HG03521 (cell line): Measurements from ENCODE around the gene C10orf105.

ENCODE experiments used
- ATAC-seq: cut with Tn5 transposase; IDR thresholded peaks from one replicate; pipeline ENCODE4 v1.9.1; 2021; ENCODE audit warnings: mild to moderate bottlenecking, moderate library complexity; ENCODE audit not compliant: unreplicated experiment

C10orf105 gene

GRCh38 chr10:71718165-71718698 is 1.3 kb downstream of the C10orf105 start:
- ATAC-seq: no peak

GRCh38 chr10:71717551-71717951 is 2.0 kb downstream of the C10orf105 start:
- ATAC-seq: no peak

DNA sequence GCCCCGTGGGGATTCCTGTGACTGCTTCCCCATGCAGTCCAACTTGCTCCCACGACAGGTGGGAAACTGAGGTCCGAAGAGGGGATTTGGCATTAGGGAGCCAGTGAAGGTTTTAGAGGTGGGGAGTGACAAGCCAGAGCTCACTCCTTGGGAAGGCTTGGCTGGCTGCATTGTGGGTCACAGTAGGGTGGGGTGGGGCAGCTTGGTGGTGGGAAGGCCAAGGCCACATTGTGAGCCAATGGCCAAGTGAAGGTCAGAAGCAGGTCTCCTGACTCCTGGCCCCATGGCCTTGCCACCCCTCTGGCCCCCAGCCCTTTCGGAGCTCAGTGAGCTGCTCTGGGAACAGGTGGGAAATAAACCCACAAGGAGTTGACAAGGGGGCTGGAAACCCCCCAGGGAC is 2.5 kb downstream of the C10orf105 start:
- ATAC-seq: no peak

DNA sequence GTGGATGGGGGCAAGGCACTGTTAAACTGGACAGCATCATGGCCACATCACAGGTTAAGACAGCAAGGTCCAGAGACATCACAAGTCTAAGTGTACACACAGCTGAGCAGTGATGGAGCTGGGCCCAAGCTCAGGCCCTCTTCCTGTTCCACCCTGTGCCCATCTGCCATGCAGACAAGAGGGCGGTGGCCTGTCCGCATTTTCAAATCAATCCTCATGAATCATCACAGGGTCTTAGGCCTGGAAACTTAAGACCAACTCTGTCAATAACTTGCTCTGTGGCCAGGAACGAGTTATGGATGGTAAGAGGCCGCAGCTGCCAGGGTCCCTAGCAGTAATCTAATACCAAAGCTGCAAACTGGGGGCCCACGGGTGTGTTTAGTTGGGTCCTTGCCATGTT is 3.2 kb downstream of the C10orf105 start:
- no peak for ATAC-seq

DNA sequence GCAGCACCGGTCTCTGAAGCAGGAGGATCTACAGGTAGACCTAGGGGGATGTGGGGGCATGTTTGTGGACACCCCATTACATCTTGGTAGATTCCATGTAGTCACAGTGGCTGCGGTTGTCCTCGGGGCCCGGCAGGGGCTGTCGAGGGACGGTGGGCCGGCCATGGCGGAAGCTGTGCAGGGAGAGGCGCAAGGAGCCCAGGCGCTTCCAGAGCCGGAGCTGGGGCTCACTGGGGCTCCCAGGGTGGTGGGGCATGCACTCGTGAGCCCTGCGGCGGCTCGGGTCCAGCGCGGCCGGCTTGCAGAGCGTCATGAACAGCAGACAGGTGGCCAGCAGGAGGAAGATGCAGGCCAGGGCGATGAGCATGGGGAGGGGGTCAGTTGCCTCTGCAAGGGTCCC is 3.7 kb downstream of the C10orf105 start:
- no peak for ATAC-seq

DNA sequence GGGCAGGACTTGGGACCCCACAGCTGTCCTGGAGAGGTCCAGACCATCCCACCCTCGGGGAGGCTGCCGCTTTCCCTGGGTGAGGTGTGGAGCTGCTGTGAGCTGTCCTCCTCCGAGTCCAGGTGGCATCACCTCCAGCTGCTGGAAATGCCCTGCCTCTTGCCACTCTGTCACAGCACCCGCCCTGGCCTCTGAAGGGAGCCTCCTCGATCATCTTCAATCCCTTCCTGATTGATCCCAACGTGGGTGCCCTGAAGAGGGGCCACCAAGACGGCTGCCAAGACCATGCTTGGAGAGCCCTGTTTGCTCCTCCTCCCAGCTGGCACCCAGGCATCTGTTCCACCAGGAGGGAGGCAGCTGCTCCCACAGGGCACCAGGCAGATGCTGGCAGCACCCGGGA is 4.6 kb downstream of the C10orf105 start:
- ATAC-seq: no peak

DNA sequence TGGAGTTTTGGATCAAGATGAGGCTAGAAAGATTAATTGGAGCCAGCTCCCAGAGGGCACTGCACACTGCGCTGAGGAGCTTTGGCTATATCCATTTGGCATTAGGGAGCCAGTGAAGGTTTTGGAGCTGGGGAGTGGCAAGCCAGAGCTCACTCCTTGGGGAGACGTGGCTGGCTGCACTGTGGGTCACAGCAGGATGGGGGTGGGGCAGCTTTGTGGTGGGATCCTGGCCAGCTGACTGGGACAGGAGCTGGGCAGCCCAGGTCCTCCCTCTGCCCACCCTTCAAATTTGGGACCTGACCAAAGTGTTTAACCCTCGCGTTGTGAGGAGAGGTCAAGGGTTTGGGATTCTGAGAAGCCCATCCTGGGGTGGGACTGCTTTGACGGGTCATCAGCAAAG is 5.0 kb downstream of the C10orf105 start:
- no peak for ATAC-seq

GRCh38 chr10:71714031-71714410 is 5.6 kb downstream of the C10orf105 start:
- no peak for ATAC-seq

GRCh38 chr10:71713135-71714030 is 6.2 kb downstream of the C10orf105 start:
- no peak for ATAC-seq

DNA sequence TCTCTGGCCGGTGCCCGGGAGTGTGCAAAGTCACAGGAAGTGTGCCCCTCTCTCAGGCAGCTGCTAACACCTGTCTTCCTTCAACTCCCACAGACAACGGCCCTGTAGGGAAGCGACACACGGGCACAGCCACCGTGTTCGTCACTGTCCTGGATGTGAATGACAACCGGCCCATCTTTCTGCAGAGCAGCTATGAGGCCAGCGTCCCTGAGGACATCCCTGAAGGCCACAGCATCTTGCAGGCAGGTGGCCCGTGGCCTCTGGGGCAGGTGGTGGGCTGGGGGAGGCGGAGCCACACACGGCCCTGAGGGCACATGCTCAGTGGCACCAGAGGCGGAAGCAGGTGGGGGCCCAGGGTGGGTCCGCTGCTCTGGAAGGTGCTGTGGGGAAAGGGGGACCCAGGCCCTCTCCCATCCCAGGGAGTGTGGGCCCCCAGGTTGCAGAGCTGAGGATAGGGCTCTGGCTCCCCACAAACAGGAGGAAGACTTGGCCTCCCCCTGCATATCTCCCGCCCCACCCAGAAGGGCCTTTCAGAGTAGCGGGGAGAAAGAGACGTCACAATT is 6.9 kb downstream of the C10orf105 start:
- ATAC-seq: no peak

- ATAC-seq: no peak
Measured at GRCh38 chr10:71712170-71712569, 7.4 kb downstream of the C10orf105 start.

GRCh38 chr10:71711052-71711623 is 8.4 kb downstream of the C10orf105 start:
- ATAC-seq: no peak

GRCh38 chr10:71710519-71710918 is 9.1 kb downstream of the C10orf105 start:
- no peak for ATAC-seq

DNA sequence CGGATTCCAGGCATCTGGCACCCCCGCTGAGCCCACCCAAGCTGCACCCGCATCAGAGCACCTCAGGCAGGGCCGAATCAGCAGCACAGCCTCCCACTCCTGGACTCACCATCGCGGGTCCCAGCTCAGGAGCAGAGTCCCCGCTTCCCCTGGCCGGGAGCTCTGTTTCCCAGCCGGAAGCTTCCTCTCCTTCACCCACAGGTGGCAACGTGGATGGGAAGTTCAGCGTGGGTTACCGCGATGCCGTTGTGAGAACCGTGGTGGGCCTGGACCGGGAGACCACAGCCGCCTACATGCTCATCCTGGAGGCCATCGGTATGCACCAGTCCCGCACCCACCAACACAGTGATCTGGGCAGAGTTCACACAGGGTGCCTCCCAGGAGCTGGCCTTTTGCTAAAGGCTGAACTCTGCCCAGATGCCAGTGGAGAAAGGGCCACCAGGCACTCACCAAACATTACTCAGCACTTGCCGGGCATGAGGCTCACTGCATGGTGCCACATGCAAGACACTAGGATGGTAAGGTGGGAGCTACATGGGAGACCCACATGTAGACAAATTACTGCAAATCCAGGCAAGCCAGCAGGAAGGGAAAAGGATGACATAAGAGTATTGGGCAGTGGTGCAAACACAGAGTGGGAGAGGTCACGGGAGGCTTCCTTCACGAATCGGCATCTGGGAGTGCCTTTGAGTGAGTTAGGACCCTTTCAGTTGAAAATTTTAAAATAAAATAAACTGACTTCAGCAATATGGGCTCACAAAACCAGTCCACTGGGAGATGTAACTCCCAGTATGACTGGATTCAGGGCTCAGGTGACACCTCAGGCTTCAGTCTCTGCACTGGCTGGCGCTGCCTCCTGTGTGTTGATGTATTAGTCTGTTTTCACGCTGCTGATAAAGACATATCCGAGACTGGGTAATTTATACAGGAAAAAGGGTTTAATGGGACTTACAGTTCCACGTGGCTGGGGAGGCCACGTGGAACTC is 10.4 kb downstream of the C10orf105 start:
- ATAC-seq: no peak

DNA sequence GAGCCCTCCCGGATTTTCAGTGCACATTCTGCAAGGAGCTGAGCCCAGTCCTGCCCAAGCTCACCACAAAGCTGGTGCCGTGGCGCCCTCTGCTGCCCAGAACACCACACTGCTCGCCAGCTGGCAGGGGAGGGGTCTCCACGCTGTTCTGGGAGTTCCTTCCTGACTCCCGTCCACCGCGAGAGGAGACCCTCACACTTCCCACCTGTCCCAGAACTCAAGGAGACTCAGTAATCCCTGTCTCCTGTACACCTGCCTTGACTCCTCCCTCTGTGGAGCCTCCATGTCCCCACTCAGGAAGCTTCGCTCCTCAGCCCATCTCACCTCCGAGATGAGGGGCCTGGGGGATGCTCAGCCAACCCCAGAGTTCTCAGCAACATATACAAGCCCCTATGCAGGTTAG is 11.3 kb downstream of the C10orf105 start:
- no peak for ATAC-seq

DNA sequence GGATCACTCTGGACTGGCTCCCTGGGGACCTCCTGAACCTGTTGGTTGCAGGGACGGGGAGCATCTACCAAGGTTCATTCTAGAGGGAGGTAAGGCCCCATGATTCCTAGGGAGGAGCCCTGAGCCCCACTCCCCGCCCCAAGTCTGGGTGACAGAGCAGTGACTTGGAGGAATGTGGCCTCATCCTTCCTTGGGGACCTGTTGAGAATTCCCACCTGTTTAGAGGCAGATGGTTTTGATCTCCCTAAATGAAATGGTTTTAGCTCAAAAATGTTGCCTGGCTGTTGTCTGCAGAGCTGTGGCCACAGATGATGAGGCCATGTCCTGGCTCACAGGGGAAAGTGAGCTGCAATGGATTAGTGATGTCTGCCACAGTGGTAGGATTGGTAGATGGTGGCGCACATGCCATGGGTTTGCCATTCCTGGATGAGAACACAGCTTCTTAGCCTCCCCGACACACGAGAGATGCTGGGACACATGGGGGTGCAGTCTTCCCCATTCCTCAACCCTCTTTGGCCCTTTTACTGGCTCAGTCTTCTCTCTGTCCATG is 12.3 kb downstream of the C10orf105 start:
- ATAC-seq: no peak

- ATAC-seq: no peak
Measured at GRCh38 chr10:71706216-71707121, 13.1 kb downstream of the C10orf105 start.

DNA sequence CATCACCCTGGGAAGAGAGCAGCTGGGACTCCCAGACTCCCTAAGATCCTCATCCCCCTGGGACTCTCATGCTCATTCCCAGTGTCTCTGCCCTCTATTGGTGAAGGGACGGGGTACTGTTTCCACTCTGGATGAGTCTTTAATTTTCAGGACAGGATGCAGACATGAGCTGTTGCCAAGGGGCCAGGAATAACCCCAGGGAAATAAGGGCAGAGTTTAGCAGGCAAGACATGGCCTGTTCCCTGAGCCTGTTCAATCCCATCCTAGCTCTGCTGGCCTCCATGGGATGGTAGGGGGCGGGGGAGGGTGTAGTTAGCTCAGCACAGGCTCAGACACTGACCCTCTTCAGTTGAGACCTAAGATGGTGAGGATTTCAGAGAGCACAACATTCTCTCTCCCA is 14.0 kb downstream of the C10orf105 start:
- no peak for ATAC-seq

DNA sequence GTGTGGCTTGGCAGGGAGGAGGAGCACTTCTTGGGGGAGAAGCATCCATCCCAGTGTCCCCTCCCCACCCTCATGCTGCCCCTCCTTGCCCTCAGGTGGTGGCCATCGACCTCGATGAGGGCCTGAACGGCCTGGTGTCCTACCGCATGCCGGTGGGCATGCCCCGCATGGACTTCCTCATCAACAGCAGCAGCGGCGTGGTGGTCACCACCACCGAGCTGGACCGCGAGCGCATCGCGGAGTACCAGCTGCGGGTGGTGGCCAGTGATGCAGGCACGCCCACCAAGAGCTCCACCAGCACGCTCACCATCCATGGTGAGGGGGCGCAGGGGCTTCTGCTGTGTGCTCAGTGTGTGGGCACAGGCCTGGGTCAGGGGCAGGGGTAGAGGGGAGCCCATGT is 14.8 kb downstream of the C10orf105 start:
- no peak for ATAC-seq
